GM18508 (cell line): ENCODE data around the gene OR6K2.
"Not testable (repeated sequence)": the region's sequence is repeated elsewhere in the genome, so short reads cannot be mapped to it uniquely, and the experiment has no call there.

Experiments used
- ATAC-seq: cut with Tn5 transposase; IDR thresholded peaks from one replicate; pipeline ENCODE4 v1.9.1; 2021; ENCODE audit warnings: moderate number of reproducible peaks; ENCODE audit not compliant: insufficient read depth, unreplicated experiment

The OR6K2 gene, protein sequence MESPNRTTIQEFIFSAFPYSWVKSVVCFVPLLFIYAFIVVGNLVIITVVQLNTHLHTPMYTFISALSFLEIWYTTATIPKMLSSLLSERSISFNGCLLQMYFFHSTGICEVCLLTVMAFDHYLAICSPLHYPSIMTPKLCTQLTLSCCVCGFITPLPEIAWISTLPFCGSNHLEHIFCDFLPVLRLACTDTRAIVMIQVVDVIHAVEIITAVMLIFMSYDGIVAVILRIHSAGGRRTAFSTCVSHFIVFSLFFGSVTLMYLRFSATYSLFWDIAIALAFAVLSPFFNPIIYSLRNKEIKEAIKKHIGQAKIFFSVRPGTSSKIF

GRCh38 chr1:158700552-158700951 is at the start of gene OR6K2:
Gene OR6K2, minus strand, starts transcription at chr1:158700652. Its CDS starts 0 bp downstream, at chr1:158700652.
- ATAC-seq = no peak

DNA sequence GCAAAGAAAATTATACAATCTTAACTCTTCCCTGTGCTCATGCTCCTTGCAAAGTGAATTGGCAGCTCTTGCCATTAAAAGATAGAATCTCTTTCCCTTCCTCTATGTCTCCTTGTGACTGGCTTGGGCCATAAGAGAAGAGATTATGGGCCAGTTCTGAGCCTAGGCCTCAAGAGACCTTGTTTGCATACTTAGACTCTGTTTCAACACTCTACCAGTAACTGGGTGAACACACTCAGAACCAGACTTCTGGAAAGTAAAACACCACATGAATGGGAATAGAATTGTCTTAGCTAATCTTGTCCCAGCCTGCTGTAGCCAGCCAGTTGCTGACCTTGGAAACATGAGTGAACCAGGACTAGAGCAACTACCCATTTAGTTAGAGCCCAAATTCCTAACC is 35.4 kb upstream of the OR6K2 start:
- no peak for ATAC-seq

- no peak for ATAC-seq
Observed at GRCh38 chr1:158732524-158732923, 32.1 kb upstream of the OR6K2 start.

- no peak for ATAC-seq
Observed at GRCh38 chr1:158731707-158732106, 31.3 kb upstream of the OR6K2 start.

GRCh38 chr1:158730453-158730852 is 30.0 kb upstream of the OR6K2 start:
- ATAC-seq = no peak

GRCh38 chr1:158728510-158729225 is 28.2 kb upstream of the OR6K2 start:
- no peak for ATAC-seq

DNA sequence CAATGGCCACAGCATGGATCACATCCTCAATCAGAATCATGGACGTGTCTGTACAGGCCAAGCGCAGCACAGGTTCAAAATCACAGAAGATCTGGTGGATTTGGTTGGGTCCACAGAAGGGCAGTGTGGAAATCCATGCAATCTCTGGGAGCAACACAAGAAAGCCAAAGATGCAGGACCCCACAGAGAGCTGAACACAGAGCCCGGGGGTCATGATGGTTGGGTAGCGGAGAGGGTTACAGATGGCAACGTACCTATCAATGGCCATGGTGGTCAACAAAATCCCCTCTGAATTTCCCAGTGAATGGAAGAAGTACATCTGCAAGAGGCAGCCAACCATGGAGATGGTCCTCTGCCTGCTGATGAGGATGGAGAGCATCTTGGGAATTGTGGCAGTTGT is 24.0 kb upstream of the OR6K2 start:
- no peak for ATAC-seq

DNA sequence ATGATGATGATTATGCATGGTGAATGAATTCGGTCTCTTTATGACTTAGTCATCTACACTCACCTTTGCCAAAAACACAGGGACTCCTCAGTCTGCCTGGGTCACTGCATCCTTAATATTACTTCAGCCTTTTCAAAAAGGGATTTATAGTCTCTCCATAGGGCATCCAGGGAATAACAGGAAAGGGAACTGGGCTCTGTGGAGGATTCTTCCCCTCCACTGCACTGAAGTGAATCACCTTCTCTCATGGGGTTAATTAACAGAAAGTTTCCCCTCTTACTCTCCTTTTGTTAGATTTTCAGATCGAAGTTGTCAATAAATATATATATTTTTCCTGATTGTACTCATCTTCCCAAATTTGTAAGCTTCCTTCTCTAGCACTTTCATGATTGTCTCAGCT is 20.2 kb upstream of the OR6K2 start, which contains the start of gene OR6K3:
Gene OR6K3 (minus strand): TSS at position 101 of the 400 bp plus-strand sequence. CDS start 2,605 bp downstream, outside the sequence.
- ATAC-seq = no peak

DNA sequence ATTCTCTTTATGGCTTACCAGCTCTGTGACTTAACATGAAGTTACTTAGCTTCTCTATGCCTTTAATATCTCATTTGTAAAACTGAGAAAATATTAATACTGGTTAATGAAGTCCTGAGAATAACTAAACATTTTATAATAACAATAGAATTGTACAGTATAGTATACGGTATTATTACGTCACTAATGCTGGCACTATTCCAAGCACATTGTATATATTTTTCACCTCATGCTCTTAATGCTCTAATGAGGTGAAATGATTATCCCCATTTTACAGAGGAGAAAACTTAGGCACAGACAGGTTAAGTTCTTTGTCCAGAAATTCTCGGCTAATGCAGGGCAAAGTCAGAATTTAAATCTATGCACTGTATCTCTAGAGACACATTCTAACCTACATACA is 19.2 kb upstream of the OR6K2 start:
- ATAC-seq = no peak

GRCh38 chr1:158717344-158717743 is 16.9 kb upstream of the OR6K2 start:
- ATAC-seq = no peak

GRCh38 chr1:158716335-158716734 is 15.9 kb upstream of the OR6K2 start:
- ATAC-seq = no peak

- ATAC-seq = no peak
Observed at GRCh38 chr1:158714754-158715153, 14.3 kb upstream of the OR6K2 start.

GRCh38 chr1:158711098-158711497 is 10.6 kb upstream of the OR6K2 start:
- no peak for ATAC-seq

DNA sequence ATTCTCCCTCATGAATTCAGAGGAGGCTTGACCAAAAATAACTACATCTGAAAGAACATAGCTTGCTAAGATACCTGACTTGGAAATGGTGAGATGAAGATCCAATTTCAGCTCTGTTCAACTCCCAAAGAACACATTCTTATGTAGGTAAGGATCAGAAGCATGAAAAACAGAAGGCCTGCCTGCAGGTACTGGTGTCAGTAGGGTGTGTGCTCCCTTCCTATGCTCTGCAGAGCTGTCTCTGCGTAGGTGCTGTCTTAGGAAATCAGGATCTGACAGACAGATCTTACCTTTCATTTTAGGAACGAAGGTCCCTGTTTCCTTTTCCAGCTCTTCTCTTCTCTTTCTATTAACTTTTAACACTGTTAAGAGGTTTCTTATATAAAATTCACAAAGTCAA is 5.6 kb upstream of the OR6K2 start:
- ATAC-seq = no peak

DNA sequence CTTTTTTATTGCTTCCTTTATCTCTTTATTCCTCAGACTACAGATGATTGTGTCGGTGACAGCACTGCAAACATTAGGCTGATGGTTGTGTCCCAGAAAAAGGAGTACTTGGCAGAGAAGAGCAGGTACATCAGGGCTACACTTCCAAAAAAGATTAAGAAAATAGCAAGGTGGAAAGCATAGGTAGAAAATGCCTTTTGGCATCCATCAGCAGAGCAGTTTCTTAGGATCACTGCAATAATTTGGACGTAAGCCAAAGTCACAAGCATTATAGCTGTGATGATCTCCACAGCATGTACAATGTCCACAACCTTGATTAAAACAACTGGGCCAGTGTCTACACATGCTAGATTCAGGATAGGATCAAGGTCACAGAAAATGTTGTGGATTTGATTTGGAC is 5.9 kb downstream of the OR6K2 start:
- no peak for ATAC-seq

DNA sequence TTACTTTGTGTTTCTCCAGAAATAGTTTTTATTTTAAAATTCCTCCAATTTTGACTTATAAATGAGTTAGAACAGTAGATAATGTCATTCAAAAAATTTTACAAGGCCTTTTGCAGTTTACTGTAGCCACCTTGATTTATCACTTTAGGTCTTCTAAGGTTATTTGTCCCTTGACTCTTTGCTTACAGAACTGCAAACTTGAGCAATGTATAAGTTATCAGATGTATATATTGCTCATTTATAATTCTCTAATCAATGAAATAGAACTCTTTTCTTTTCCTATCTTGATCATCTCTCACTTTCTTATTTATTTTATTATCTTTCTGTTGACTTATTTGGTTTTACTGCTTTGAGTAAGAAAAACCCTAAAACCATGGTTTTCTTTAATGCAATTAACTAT is 8.1 kb downstream of the OR6K2 start:
- ATAC-seq = no peak

DNA sequence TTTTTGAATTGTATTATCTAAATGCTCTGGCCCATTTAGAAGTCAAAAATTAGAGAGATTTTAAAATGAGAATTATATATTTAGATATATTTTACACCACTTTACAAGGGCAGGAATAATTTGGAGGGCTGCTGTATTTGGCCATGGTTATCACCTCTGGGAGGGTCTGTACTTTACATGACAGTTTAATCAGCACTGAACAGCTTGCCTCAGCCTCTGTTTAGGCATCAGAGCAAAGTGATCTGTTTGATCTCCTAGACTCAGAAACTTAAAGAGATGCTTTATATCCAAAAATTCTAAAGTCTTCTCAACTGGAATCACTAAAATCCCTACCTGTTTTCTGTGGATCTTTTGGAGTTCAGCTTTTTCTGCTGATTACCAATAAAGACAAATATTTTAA is 8.5 kb downstream of the OR6K2 start:
- ATAC-seq = no peak

GRCh38 chr1:158691149-158691548 is 9.3 kb downstream of the OR6K2 start:
- ATAC-seq = not testable (repeated sequence)

DNA sequence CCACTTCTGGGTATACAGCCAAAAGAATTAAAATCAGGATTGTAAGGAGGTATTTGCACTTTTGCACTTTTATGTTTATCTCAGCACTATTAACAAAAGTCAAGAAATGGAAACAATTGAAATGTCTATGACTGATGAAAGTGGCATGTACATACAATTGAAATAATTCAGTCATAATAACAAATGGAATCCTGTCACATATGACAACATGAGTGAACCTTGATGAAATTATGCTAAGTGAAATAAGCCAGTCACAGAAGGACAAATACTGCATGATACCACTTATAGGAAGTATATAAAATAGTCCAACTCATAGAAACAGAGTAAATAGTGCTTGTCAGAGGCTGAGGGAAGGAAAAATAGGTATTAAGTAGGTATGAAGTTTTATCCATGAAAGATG is 10.6 kb downstream of the OR6K2 start:
- no peak for ATAC-seq

GRCh38 chr1:158689110-158689509 is 11.3 kb downstream of the OR6K2 start:
- ATAC-seq = no peak

DNA sequence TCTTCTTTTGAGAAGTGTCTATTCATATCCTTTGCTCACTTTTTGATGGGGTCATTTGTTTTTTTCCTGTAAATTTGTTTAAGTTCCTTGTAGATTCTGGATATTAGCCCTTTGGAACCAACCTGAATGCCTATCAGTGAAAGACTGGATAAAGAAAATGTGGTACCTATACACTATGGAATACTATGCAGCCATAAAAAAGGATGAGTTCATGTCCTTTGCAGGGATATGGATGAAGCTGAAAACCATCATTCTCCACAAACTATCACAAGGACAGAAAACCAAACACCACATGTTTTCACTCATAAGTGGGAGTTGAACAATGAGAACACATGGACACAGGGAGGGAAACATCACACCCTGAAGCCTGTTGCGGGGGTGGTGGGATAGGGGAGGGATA is 12.1 kb downstream of the OR6K2 start:
- ATAC-seq = not testable (repeated sequence)

GRCh38 chr1:158687037-158687436 is 13.4 kb downstream of the OR6K2 start:
- no peak for ATAC-seq
